ENCODE data around the gene ABITRAM. TPM values are rescaled to one million over a fixed set of nuclear protein-coding genes. Genes with fewer than 3 reads are reported as not detected.

The ABITRAM gene
- total and polyA plus RNA-seq, 2 donors from 2014 or later, result 11.7 to 13.6 TPM

- Histone ChIP-seq H3K4me3 (ENCODE audit: low read length in 3 of 3) (no peak overlapping the region), H3K9ac (ENCODE audit: low read length in 3 of 3) (no peak overlapping the region), H3K9me3 (ENCODE audit: control insufficient read depth in 2 of 3, insufficient read depth in 1 of 3, low read length in 3 of 3) (no peaks in the 10 kb centered on the region), H3K27ac (ENCODE audit: low read depth in 2 of 2, low read length in 2 of 2) (no peak overlapping the region), H3K4me1 (ENCODE audit: control insufficient read depth in 2 of 3, insufficient read depth in 2 of 3, low read depth in 1 of 3, low read length in 3 of 3) (no peaks in the 10 kb centered on the region), H3K27me3 (ENCODE audit: control insufficient read depth, insufficient read depth, low read length) (no peaks in the 10 kb centered on the region), H3K36me3 (ENCODE audit: control insufficient read depth in 2 of 3, insufficient read depth in 3 of 3, low read length in 3 of 3) (peaks cover 10 to 44% (median 38%) of the 10 kb centered on the region in 3 donors)
- DNase-seq (no peak), FAIRE-seq (no peak)
- no peak for TF ChIP-seq CTCF (IDR thresholded peaks at IDR 0.05; ENCODE audit: borderline replicate concordance, extremely low read depth, insufficient read depth)
- intact Hi-C loops (cut with DNase I), result no loop called here
These were observed 13.0 kb upstream of the ABITRAM start for GRCh38 chr9:108921200-108921599.

GRCh38 chr9:108924466-108924865, 9.7 kb upstream of the ABITRAM start:
- intact Hi-C loops (cut with DNase I), result no loop called here
- DNase-seq (peak in 2 of 5 donors; percentile 8 to 39), FAIRE-seq (no peak)
- Histone ChIP-seq H3K9me3 (ENCODE audit: control insufficient read depth in 2 of 3, insufficient read depth in 1 of 3, low read length in 3 of 3) (no peaks in the 10 kb centered on the region), H3K9ac (ENCODE audit: low read length in 3 of 3) (no peak overlapping the region), H3K36me3 (ENCODE audit: control insufficient read depth in 2 of 3, insufficient read depth in 3 of 3, low read length in 3 of 3) (peaks cover 23 to 57% (median 39%) of the 10 kb centered on the region in 3 donors), H3K27me3 (ENCODE audit: control insufficient read depth, insufficient read depth, low read length) (no peaks in the 10 kb centered on the region), H3K4me3 (ENCODE audit: low read length in 3 of 3) (no peak overlapping the region), H3K27ac (ENCODE audit: low read depth in 2 of 2, low read length in 2 of 2) (no peak overlapping the region), H3K4me1 (ENCODE audit: control insufficient read depth in 2 of 3, insufficient read depth in 2 of 3, low read depth in 1 of 3, low read length in 3 of 3) (no peaks in the 10 kb centered on the region)
- no peak for TF ChIP-seq CTCF (IDR thresholded peaks at IDR 0.05; ENCODE audit: borderline replicate concordance, extremely low read depth, insufficient read depth)

- TF ChIP-seq CTCF (IDR thresholded peaks at IDR 0.05; ENCODE audit: borderline replicate concordance, extremely low read depth, insufficient read depth), result no peak
- no peak overlapping the region for H3K4me3 ChIP-seq (ENCODE audit: low read length in 3 of 3)
- DNase-seq, result no peak
- intact Hi-C loops (cut with DNase I), result no loop called here
- H3K9ac ChIP-seq (ENCODE audit: low read length in 3 of 3), result no peak overlapping the region
- H3K27ac ChIP-seq (ENCODE audit: low read depth in 2 of 2, low read length in 2 of 2), result no peak overlapping the region
- peaks cover 20 to 45% (median 34%) of the 10 kb centered on the region in 3 donors for H3K36me3 ChIP-seq (ENCODE audit: control insufficient read depth in 2 of 3, insufficient read depth in 3 of 3, low read length in 3 of 3)
- H3K9me3 ChIP-seq (ENCODE audit: control insufficient read depth in 2 of 3, insufficient read depth in 1 of 3, low read length in 3 of 3), result no peaks in the 10 kb centered on the region
- H3K27me3 ChIP-seq (ENCODE audit: control insufficient read depth, insufficient read depth, low read length), result no peaks in the 10 kb centered on the region
- H3K4me1 ChIP-seq (ENCODE audit: control insufficient read depth in 2 of 3, insufficient read depth in 2 of 3, low read depth in 1 of 3, low read length in 3 of 3), result peaks cover 4 to 8% (median 8%) of the 10 kb centered on the region in 3 donors
- no peak for FAIRE-seq
These were observed 5.8 kb upstream of the ABITRAM start for GRCh38 chr9:108928386-108928785.

GRCh38 chr9:108933231-108933717, 926 bp upstream of the ABITRAM start:
- TF ChIP-seq CTCF (IDR thresholded peaks at IDR 0.05; ENCODE audit: borderline replicate concordance, extremely low read depth, insufficient read depth), result no peak
- H3K4me1 ChIP-seq (ENCODE audit: control insufficient read depth in 2 of 3, insufficient read depth in 2 of 3, low read depth in 1 of 3, low read length in 3 of 3), result peaks cover 8 to 10% (median 9%) of the 10 kb centered on the region in 3 donors
- peaks cover 5 to 9% (median 6%) of the 10 kb centered on the region in 3 donors for H3K36me3 ChIP-seq (ENCODE audit: control insufficient read depth in 2 of 3, insufficient read depth in 3 of 3, low read length in 3 of 3)
- no peaks in the 10 kb centered on the region for H3K9me3 ChIP-seq (ENCODE audit: control insufficient read depth in 2 of 3, insufficient read depth in 1 of 3, low read length in 3 of 3)
- peak overlapping the region; percentile 85 to 100 (median 99) for H3K4me3 ChIP-seq (ENCODE audit: low read length in 3 of 3)
- no peak for DNase-seq
- intact Hi-C loops (cut with DNase I), result no loop called here
- FAIRE-seq, result no peak
- H3K27me3 ChIP-seq (ENCODE audit: control insufficient read depth, insufficient read depth, low read length), result no peaks in the 10 kb centered on the region
- H3K27ac ChIP-seq (ENCODE audit: low read depth in 2 of 2, low read length in 2 of 2), result peak overlapping the region; percentile 85 to 95
- peak overlapping the region; percentile 87 to 95 (median 92) for H3K9ac ChIP-seq (ENCODE audit: low read length in 3 of 3)
